ENCODE results near the gene NIF3L1.

DNA sequence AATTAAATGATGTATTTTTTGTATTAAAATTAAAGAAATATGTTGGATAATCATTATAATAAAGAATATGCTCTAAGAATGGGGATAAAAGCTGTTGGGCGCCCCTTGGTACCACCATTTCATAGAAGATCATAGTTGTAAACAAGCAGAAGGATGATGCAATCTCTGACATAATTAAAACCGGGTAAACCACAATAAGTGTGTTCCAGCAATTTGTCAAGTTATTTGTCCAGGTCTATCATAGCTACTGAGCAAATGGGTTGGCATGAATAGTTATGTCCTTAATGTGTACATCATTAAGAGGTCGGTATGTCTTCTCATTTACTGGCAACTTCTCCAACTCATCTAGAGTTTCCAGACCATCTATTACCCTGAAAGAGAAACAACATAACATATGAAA lies 18.0 kb upstream of the NIF3L1 start:
- no peak for TF ChIP-seq TCF12 (IDR thresholded peaks at IDR 0.05; ENCODE audit: low read depth)
- TF ChIP-seq REST (IDR thresholded peaks at IDR 0.05; ENCODE audit: low read depth), result no peak

Measured in Ishikawa (cell line).